MM.1S (cell line): ENCODE results near the gene ZNF354C.

Experiments
- EZH2 ChIP-seq: fragments of 300-600 bp; sonication (generic); optimal IDR thresholded peaks from 2 replicates; pipeline ENCODE3; 2017; ENCODE audit warnings: low read depth, mild to moderate bottlenecking, antibody characterized with exemption, low read length, mixed read lengths
- EZH2phosphoT487 ChIP-seq: fragments of 300-600 bp; sonication (generic); IDR thresholded peaks from 2 replicates; pipeline ENCODE4 v1.6.1; 2018; ENCODE audit warnings: antibody characterized with exemption, low read length
- TF ChIP-seq, protein P1 (sequence below): fragments of 300-600 bp; sonication (generic); IDR thresholded peaks from 2 replicates; pipeline ENCODE4 v1.5.1; 2016; ENCODE audit warnings: antibody characterized with exemption, low read length, mixed read lengths

DNA sequence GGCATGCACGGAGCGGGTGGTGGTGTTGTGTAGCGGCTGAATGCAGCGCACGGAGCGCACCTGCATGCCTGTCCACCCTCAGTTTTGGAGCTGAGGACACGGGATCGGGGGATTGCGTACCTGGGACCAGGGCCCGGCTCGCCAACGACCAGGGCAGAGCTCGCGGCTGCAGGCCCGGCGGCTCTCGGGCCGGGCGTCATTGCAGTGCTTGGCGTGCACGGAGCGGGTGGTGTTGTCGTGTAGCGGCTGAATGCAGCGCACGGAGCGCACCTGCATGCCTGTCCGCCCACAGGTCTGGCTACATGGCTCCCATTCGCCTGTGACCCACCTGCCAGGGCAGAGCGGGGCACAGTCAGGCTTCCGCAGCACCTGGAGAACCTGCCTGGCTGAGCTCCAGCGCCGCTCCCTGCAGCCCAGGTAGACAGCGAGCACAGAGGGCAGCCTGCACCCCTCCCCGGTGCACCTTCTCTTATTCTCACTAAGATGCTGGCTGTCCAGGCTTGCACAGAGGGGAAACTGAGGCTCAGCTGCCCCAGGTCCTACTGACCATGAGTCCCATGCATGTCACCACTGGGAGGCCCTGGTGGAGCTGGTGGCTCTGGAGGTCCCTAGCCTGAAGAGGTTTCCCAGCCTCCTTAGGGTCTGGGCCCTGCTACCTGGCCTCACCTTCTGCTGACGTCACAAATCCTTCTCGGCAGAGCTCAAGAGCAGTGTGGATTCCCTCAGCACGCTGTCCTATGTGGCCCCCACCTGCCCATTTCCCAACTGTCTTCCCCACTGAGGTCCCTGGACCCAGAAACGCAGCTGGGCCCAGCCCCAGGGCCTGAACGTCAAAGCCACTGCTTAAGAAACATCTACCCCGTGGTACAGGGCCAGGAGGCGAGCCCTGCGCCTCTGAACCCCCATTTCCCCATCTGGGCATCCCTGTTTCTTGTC, 64.9 kb downstream of the ZNF354C start:
- TF ChIP-seq EZH2 = no peak
- TF ChIP-seq, protein P1, sequence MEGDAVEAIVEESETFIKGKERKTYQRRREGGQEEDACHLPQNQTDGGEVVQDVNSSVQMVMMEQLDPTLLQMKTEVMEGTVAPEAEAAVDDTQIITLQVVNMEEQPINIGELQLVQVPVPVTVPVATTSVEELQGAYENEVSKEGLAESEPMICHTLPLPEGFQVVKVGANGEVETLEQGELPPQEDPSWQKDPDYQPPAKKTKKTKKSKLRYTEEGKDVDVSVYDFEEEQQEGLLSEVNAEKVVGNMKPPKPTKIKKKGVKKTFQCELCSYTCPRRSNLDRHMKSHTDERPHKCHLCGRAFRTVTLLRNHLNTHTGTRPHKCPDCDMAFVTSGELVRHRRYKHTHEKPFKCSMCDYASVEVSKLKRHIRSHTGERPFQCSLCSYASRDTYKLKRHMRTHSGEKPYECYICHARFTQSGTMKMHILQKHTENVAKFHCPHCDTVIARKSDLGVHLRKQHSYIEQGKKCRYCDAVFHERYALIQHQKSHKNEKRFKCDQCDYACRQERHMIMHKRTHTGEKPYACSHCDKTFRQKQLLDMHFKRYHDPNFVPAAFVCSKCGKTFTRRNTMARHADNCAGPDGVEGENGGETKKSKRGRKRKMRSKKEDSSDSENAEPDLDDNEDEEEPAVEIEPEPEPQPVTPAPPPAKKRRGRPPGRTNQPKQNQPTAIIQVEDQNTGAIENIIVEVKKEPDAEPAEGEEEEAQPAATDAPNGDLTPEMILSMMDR = no peak
- TF ChIP-seq EZH2phosphoT487 = no peak
